Right cardiac atrium (tissue), 5 donors: ENCODE data around the gene SPEG. TPM values are rescaled to one million over a fixed set of nuclear protein-coding genes. Genes with fewer than 3 reads are reported as not detected.
A peak's percentile ranks its signal among the peaks of the same experiment; 100 is the strongest.

Experiments
- ATAC-seq, 2 donors: fragments of 200-7000 bp; cut with Tn5 transposase; one replicate each; pipeline versions ENCODE4 v1.8.0 to v1.9.1; 2020; ENCODE audit warnings: moderate library complexity in 2 of 2, mild to moderate bottlenecking in 1 of 2
- DNase-seq, 3 donors: peaks; one replicate each; pipeline ENCODE4 v3.0.0-alpha.2; 2020
- H3K27ac ChIP-seq: one replicate; pipeline ENCODE4 v1.5.1; 2013; ENCODE audit warnings: mild to moderate bottlenecking, low read length, control low read depth, moderate library complexity
- H3K27me3 ChIP-seq: one replicate; pipeline ENCODE4 v1.6.1; 2013; ENCODE audit not compliant: control insufficient read depth, insufficient read depth
- H3K4me1 ChIP-seq: one replicate; pipeline ENCODE4 v1.6.1; 2013; ENCODE audit warnings: low read length; ENCODE audit not compliant: control insufficient read depth, insufficient read depth
- H3K4me3 ChIP-seq: one replicate; pipeline ENCODE4 v1.5.1; 2013; ENCODE audit warnings: low read length, control low read depth
- H3K9me3 ChIP-seq: one replicate; pipeline ENCODE4 v1.6.1; 2013; ENCODE audit warnings: low read length; ENCODE audit not compliant: control insufficient read depth
- WGBS: extraction: QIAGEN DNeasy Blood & Tissue Kit; methylation state at CpG from one replicate; pipeline ENCODE4 v1.1.7; 2013; 5-methylcytosine and 5-hydroxymethylcytosine counted together
- intact Hi-C, 4 donors: fragments of 100-400 bp; cut with DNase I; formaldehyde crosslinking; loops; one replicate each; pipeline versions ENCODE4 v1.11.0 to v1.14.0; 2022 to 2023
- polyA plus RNA-seq: library from polyadenylated mRNA; stranded (reverse); fragments of 200-250 nt; gene quantifications from one replicate; pipeline ENCODE4 v1.2.3, GENCODE V29; 2013
- total RNA-seq, 4 donors: library from RNA; stranded (reverse); fragmentation: NEBNext Ultra II Directional; extraction: Animal tissue kit (Norgen Biotek cat#: 25700); gene quantifications; one replicate each; pipeline ENCODE4 v1.2.1, GENCODE V29; 2021
- donor health status: healthy with polysubstance abuse.
- donor health status: DM: no; HTN: yes; CAD: no.
- donor health status: DM: no; HTN: no; CAD: no.
- donor health status: DM: no; HTN: yes; CAD: no; lungs with severe emphysema.
- donor health status: DM: yes; HTN: yes; CAD: no.

Gene SPEG
- total and polyA plus RNA-seq, 5 donors, result 85.5 to 176 (median 157) TPM

GRCh38 chr2:219484343-219485200 is 49.9 kb downstream of the SPEG start:
- Histone ChIP-seq H3K27me3 (no peaks in the 10 kb centered on the region), H3K9me3 (no peaks in the 10 kb centered on the region), H3K27ac (no peak overlapping the region), H3K4me3 (peak overlapping the region; percentile 17), H3K4me1 (peaks cover 11% of the 10 kb centered on the region)
- ATAC-seq (peak; percentile 12 to 19), DNase-seq (peak in 1 of 3 donors; percentile 69)
- intact Hi-C loops, result no loop called here
- WGBS, result 7% methylated on average over 89 of the region's 89 CpGs

- peaks cover 11% of the 10 kb centered on the region for H3K4me1 ChIP-seq
- H3K27ac ChIP-seq, result no peak overlapping the region
- 69% methylated on average over 12 of the region's 12 CpGs for WGBS
- ATAC-seq, result no peak
- H3K27me3 ChIP-seq, result no peaks in the 10 kb centered on the region
- H3K9me3 ChIP-seq, result no peaks in the 10 kb centered on the region
- DNase-seq, result peak in 1 of 3 donors; percentile 32
- no peak overlapping the region for H3K4me3 ChIP-seq
- intact Hi-C loops, result no loop called here
Measured at GRCh38 chr2:219485201-219485580, 50.5 kb downstream of the SPEG start.

GRCh38 chr2:219486380-219486959 is 51.8 kb downstream of the SPEG start:
- 62% methylated on average over 8 of the region's 8 CpGs for WGBS
- ATAC-seq, result no peak
- peaks cover 11% of the 10 kb centered on the region for H3K4me1 ChIP-seq
- H3K27me3 ChIP-seq, result no peaks in the 10 kb centered on the region
- H3K9me3 ChIP-seq, result no peaks in the 10 kb centered on the region
- intact Hi-C loops, result no loop called here
- H3K4me3 ChIP-seq, result no peak overlapping the region
- peak in 1 of 3 donors; percentile 50 for DNase-seq
- H3K27ac ChIP-seq, result no peak overlapping the region

GRCh38 chr2:219488149-219488843 is 53.7 kb downstream of the SPEG start:
- ATAC-seq (no peak), DNase-seq (peak in 1 of 3 donors; percentile 46)
- Histone ChIP-seq H3K9me3 (no peaks in the 10 kb centered on the region), H3K27me3 (no peaks in the 10 kb centered on the region), H3K27ac (no peak overlapping the region), H3K4me1 (peaks cover 11% of the 10 kb centered on the region), H3K4me3 (no peak overlapping the region)
- WGBS, result 86% methylated on average over 17 of the region's 17 CpGs
- intact Hi-C loops, result no loop called here

- peaks cover 11% of the 10 kb centered on the region for H3K4me1 ChIP-seq
- ATAC-seq, result no peak
- WGBS, result 77% methylated on average over 14 of the region's 14 CpGs
- no peaks in the 10 kb centered on the region for H3K9me3 ChIP-seq
- H3K27ac ChIP-seq, result no peak overlapping the region
- DNase-seq, result peak in 1 of 3 donors; percentile 59
- intact Hi-C loops, result no loop called here
- no peaks in the 10 kb centered on the region for H3K27me3 ChIP-seq
- H3K4me3 ChIP-seq, result no peak overlapping the region
Measured at GRCh38 chr2:219488844-219489194, 54.2 kb downstream of the SPEG start.

- ATAC-seq (no peak), DNase-seq (peak in 2 of 3 donors; percentile 24 to 50)
- Histone ChIP-seq H3K4me1 (peaks cover 6% of the 10 kb centered on the region), H3K27me3 (no peaks in the 10 kb centered on the region), H3K9me3 (no peaks in the 10 kb centered on the region), H3K27ac (no peak overlapping the region), H3K4me3 (no peak overlapping the region)
- WGBS, result 85% methylated on average over 9 of the region's 9 CpGs
- intact Hi-C loops, result no loop called here
Measured at GRCh38 chr2:219489315-219489714, 54.7 kb downstream of the SPEG start.

GRCh38 chr2:219490186-219490585 is 55.5 kb downstream of the SPEG start:
- H3K9me3 ChIP-seq, result no peaks in the 10 kb centered on the region
- no peaks in the 10 kb centered on the region for H3K4me1 ChIP-seq
- ATAC-seq (no peak), DNase-seq (peak in 1 of 3 donors; percentile 58)
- intact Hi-C loops, result loop anchor here in 2 of 4 donors (5.0 kb wide), 2 partner anchors 37 to 47 kb away; no protein-coding TSS in a partner anchor
- no peaks in the 10 kb centered on the region for H3K27me3 ChIP-seq
- no peak overlapping the region for H3K4me3 ChIP-seq
- WGBS, result 84% methylated on average over 23 of the region's 23 CpGs
- no peak overlapping the region for H3K27ac ChIP-seq

GRCh38 chr2:219490600-219491130 is 56.0 kb downstream of the SPEG start:
- Histone ChIP-seq H3K4me1 (no peaks in the 10 kb centered on the region), H3K4me3 (no peak overlapping the region), H3K27me3 (no peaks in the 10 kb centered on the region), H3K27ac (no peak overlapping the region), H3K9me3 (no peaks in the 10 kb centered on the region)
- peak in 2 of 3 donors; percentile 32 to 55 for DNase-seq
- WGBS, result 72% methylated on average over 10 of the region's 10 CpGs
- ATAC-seq, result no peak
- intact Hi-C loops, result loop anchor here in 2 of 4 donors (5.0 kb wide), 2 partner anchors 37 to 47 kb away; no protein-coding TSS in a partner anchor

GRCh38 chr2:219491278-219491963 is 56.8 kb downstream of the SPEG start:
- WGBS, result 50% methylated on average over 14 of the region's 14 CpGs
- DNase-seq (peak in 2 of 3 donors; percentile 62 to 75), ATAC-seq (peak in 1 of 2 donors; percentile 6)
- H3K27ac ChIP-seq, result peak overlapping the region; percentile 32
- no peak overlapping the region for H3K4me3 ChIP-seq
- H3K27me3 ChIP-seq, result no peaks in the 10 kb centered on the region
- intact Hi-C loops, result loop anchor here in 2 of 4 donors (5.0 kb wide), 2 partner anchors 36 to 46 kb away; no protein-coding TSS in a partner anchor
- no peaks in the 10 kb centered on the region for H3K4me1 ChIP-seq
- no peaks in the 10 kb centered on the region for H3K9me3 ChIP-seq

- 66% methylated on average over 20 of the region's 20 CpGs for WGBS
- ATAC-seq (no peak), DNase-seq (peak in 2 of 3 donors; percentile 39 to 58)
- no peaks in the 10 kb centered on the region for H3K27me3 ChIP-seq
- intact Hi-C loops, result loop anchor here in 2 of 4 donors (5.0 kb wide), 2 partner anchors 35 to 45 kb away; no protein-coding TSS in a partner anchor
- H3K4me1 ChIP-seq, result no peaks in the 10 kb centered on the region
- H3K4me3 ChIP-seq, result no peak overlapping the region
- no peaks in the 10 kb centered on the region for H3K9me3 ChIP-seq
- no peak overlapping the region for H3K27ac ChIP-seq
Measured at GRCh38 chr2:219492575-219492974, 57.9 kb downstream of the SPEG start.
